ENCODE data around the gene CD302.
"Not testable (repeated sequence)": the region's sequence is repeated elsewhere in the genome, so short reads cannot be mapped to it uniquely, and the experiment has no call there.

CD302 gene

GRCh38 chr2:159793326-159793725, 4.7 kb downstream of the CD302 start:
- no peak for DNase-seq (ENCODE audit: low read depth)

- DNase-seq (ENCODE audit: low read depth): no peak
Observed at GRCh38 chr2:159792599-159792998, 5.4 kb downstream of the CD302 start.

- no peak for DNase-seq (ENCODE audit: low read depth)
Observed at GRCh38 chr2:159792036-159792435, 6.0 kb downstream of the CD302 start.

DNA sequence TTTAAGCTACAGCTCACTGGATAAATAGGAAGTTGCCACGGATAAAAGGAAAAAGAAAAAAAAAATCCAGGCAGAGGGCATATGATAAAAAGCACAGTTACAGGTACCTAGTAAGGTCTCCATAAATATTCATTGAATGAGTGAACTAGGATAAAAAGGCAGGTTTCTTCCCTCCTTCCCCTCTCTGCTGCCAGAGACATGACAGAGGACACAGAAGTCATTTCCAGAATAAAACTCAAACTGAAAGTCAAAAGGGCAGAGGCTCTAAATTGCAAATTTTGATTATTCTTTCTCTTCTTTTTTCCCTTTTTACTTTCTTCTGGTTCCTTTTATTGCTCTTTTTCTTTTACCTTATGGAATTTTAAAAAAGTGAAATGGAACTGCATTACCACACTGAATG, 7.7 kb downstream of the CD302 start:
- DNase-seq (ENCODE audit: low read depth): no peak

DNA sequence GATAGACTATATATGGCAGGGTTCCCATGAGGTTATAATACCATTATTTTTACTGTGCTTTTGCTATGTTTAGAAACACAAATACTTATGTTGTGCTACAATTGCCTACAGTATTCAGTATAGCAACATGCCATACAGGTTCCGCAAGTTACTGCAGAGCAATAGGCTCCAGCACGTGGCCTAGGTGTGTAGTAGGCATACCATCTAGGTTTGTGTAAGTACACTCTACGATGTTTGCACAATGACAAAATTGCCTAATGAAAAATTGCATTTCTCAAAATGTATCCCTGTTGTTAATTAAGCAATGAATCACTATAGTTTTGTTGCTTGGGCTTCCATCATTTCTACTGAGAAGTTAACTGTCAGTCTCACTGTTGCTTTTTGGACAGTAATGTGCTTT, 9.8 kb downstream of the CD302 start:
- no peak for DNase-seq (ENCODE audit: low read depth)

GRCh38 chr2:159787647-159788046, 10.4 kb downstream of the CD302 start:
- DNase-seq (ENCODE audit: low read depth): not testable (repeated sequence)

DNA sequence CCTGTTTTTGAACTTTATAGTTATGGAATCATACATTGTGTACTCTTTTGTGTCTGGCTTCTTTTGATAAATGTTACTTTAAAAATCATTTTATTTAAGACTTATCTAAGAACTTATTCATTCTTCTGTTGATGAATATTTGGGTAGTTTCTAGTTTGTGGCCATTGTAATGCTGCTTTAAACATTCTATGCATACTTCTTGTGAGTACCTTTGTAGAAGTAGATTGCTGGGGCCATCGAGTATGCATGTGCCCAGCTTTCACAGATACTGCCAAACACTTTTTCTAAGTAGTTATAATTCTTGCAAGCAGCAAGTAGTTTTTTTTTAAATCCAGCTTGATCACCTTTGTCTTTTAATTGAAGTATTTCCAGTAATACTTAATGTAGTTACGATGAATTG, 11.1 kb downstream of the CD302 start:
- DNase-seq (ENCODE audit: low read depth): no peak

- DNase-seq (ENCODE audit: low read depth): no peak
Observed at GRCh38 chr2:159785195-159785594, 12.8 kb downstream of the CD302 start.

GRCh38 chr2:159784744-159785143, 13.3 kb downstream of the CD302 start:
- not testable (repeated sequence) for DNase-seq (ENCODE audit: low read depth)

DNA sequence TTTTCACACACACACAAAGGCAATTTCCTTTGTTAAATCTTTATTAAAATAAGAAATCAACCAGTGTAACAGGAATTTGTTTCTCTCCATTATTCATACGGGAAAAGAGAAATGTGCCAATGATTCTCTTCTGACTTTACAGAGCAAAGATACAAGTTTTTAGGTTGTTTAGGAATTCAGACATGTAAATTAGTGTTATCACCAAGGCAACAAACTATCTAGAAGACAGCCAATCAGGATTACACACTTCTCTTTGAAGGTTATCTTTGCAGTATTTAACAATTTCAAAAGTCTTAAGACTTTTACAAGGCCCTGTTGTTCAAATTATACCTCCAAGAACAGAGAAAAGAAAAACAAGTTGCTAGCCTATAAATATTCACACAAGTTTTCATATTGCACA, 14.5 kb downstream of the CD302 start:
- DNase-seq (ENCODE audit: low read depth): no peak

- no peak for DNase-seq (ENCODE audit: low read depth)
Observed at GRCh38 chr2:159776321-159776720, 21.7 kb downstream of the CD302 start.

- DNase-seq (ENCODE audit: low read depth): no peak
Observed at GRCh38 chr2:159775021-159775420, 23.0 kb downstream of the CD302 start.

- no peak for DNase-seq (ENCODE audit: low read depth)
Observed at GRCh38 chr2:159774370-159774990, 23.5 kb downstream of the CD302 start.

DNA sequence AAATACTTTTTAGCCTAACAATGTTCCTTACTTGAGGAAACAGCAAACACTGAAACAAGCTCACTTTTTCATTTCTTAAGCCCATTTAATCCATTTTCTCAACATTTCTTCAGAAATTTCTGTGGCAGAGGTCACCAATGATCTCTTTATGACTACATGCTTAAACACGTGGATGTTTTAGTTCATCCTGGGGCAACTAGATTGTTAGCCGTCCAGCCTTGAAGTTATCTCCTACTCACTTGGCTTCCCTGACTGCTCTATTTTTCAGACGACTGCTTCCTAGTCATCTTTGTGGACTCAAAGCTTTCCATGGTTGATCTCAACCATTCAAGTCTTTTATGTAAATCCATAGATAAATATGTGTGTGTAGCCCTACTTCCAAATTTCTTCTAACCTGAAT, 24.1 kb downstream of the CD302 start:
- DNase-seq (ENCODE audit: low read depth): no peak

DNA sequence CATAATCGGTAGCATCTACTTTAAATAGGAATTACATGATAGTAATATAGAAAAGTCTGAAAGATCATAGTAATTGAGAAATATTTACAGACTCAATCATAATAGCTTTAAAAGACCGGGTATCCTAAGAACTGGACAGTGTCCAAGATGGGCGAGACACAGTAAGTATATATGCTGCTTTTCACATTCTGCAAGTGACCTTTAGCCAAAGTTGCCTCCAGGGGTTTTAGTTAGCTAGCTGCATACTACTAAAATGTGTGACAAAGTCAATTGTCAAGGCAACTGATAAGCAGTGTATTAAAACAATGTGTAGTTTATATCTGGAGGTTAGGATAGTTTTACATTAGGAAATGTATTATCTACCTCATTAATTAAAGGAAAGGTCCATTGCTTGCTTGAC, 24.6 kb downstream of the CD302 start:
- peak; percentile 31 for DNase-seq (ENCODE audit: low read depth)

GRCh38 chr2:159769147-159769546, 28.9 kb downstream of the CD302 start:
- no peak for DNase-seq (ENCODE audit: low read depth)

DNA sequence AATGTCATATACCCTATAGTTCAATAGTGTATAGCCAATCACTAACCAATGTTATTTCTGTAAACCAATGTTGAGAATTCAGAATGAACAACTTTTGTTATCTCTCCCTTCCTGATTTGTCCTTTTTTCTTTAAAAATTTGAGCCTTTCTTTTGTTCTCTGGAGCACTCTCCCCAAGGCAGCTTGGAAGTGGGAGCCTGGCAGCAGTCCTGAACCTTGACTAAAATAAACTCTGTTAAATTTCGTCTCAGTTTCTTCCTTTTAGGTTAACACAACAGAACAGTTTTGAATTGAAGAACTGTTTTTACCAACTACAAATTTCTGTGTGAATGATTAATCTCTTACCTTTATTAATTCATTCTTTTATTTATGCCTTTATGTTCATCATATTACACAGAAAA, 35.9 kb downstream of the CD302 start:
- DNase-seq (ENCODE audit: low read depth): no peak

- DNase-seq (ENCODE audit: low read depth): no peak
Observed at GRCh38 chr2:159760326-159760725, 37.7 kb downstream of the CD302 start.

DNA sequence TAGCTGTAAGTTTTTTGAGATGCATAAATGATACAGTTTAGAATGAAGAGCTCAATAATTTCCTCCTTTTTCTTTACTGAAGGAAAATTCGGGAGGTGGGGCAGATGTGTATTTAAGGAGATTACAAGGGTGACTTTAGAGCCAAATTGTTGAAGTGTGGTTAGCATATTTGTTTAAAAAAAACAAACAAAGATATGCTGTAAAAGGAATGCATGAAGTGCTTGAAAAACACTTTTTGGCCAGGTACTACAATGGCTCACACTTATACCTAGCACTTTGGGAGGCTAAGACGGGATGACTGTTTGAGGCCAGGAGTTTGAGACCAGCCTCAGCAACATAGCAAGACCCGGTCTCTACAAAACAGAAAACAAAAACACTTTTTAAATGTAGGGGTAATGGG, 38.4 kb downstream of the CD302 start:
- no peak for DNase-seq (ENCODE audit: low read depth)

- DNase-seq (ENCODE audit: low read depth): peak; percentile 42
Observed at GRCh38 chr2:159758686-159759085, 39.3 kb downstream of the CD302 start.

DNA sequence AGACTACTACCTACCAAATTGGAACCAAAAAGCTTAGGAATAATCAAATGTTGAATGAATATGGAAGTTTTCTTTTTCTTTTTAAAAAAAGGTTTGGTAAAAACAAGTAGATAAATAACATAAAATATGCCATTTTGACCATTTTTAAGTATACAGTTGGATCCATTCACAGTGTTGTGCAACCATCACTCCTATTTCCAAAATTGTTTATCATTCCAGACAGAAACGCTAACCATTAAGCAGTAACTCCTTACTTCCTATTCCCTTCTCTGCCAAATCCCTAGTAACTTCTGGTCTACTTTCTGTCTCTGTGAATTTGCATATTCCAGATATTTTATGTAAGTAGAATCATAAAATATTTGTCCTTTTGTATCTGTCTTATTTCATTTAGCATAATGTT, 39.8 kb downstream of the CD302 start:
- DNase-seq (ENCODE audit: low read depth): no peak

DNA sequence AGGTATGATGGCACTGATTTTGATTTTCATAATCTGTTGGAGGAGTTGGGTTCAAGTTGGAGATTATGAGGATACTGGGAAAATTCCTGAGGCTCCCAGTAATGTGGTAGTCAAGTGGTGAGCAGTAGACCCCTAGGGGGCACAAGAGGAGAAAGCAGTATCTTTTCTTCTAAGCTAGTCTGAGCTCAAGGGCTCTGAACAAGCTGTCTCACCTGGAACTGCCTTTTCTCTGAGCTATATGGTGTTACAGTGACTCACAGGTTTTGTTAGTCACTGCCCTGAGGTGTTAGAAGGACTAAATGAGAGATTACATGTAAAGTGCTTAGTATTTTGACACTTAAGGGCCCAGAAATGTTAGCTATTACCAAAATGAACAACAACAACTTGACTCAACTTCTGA, 42.2 kb downstream of the CD302 start:
- DNase-seq (ENCODE audit: low read depth): peak; percentile 67

DNA sequence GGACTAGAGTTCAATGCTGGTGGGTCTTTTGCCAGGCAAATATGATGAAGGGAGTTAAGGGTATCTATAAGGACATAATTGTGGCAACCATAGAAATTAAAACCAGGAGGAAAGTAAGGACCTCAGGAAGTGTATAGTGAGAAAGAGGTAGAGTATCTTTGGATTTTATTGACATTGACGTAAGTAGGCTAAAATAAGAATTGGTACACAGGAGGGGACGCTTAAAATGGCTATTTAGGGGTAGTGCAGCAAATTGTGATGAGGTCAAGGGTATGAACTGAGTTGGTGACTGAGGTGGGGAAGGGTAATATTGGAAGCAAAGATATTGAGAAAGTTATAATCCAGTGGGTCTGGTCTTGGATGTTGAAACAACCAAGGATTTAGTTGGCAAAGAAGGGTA, 43.0 kb downstream of the CD302 start:
- no peak for DNase-seq (ENCODE audit: low read depth)

DNA sequence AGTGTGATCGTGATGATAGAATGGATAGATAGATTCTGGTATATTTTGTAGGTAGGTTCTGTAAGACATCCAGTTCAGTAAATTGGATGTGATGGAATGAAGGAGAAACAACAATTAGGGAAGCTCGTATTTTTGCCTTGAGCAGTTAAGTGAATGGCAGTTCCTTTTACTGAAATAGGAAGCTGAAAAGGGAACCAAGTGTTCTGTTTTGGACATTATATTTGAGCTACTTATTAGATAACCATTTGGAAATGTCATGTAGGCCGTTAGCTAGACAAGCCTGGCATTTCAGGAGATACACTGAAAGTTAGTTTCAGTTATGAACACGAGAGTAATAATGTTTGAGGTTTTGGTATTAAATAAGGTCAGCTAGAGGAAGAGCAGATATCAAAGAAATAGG, 44.2 kb downstream of the CD302 start:
- DNase-seq (ENCODE audit: low read depth): no peak

DNA sequence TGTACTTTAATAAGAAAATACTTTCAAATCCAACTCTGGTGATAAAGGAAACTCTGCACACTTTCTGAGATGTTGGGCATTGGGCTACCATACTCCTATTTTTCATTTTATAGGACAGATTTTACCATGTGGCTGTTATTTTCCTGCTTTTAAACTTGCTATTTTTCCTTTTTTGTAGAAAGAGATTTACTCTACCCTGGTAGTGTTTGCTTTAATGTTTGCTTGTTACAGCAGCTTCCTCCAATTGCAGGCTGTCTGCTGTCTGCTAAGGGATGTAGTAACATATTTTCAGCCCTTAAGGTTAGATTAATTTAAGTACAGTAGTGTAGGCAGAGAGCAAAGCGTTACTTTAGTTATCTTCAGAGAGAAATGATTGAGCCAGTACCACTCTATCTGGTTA, 47.1 kb downstream of the CD302 start:
- no peak for DNase-seq (ENCODE audit: low read depth)
